ENCODE measurements around the gene DCN.

DCN gene

GRCh38 chr12:91185421-91185820 is 2.8 kb upstream of the DCN start:
- DNase-seq (ENCODE audit: low spot score) = no peak

GRCh38 chr12:91183551-91183950 is 934 bp upstream of the DCN start:
- DNase-seq (ENCODE audit: low spot score) = no peak

GRCh38 chr12:91180582-91181395 is 1.8 kb downstream of the DCN start:
- DNase-seq (ENCODE audit: low spot score) = peak; percentile 20

GRCh38 chr12:91179966-91180561 is 2.6 kb downstream of the DCN start:
- no peak for DNase-seq (ENCODE audit: low spot score)

DNA sequence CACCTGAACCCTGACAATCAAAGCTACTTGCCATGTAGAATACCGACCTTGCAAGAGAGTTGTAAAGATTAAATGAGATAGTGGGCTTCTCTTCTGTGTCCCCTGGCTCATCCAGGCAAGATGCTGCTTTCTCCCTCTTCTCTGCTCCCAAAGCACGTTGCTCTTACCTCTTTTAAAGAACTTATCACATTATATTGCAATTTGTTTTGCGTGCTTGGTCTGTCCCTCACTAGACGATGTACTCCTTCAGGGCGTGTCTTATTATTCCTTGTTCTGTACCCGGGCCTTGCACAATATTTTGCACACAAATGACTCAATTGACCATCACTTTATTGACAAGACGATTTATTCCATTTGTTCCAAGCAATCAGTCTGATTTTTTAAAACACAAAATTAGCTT is 3.3 kb downstream of the DCN start:
- DNase-seq (ENCODE audit: low spot score) = no peak

DNA sequence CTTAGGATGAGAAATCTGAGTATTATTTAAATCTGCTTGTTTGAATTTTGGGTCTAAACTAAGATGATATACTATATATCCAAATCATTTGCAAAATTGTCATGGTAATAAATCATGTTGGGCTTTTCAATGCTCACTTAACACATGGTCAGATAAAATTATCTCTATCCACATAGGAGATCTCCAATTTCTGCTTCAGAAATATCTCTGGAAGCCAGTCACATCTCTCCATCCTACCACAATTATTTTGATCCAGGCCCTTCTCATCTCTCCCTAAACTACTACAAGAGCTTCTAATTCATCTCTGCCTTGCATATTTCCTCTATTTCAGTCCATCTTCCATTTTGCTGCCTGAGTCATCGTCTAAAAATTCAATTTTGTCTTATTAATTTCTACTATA is 3.8 kb downstream of the DCN start:
- DNase-seq (ENCODE audit: low spot score) = no peak

DNA sequence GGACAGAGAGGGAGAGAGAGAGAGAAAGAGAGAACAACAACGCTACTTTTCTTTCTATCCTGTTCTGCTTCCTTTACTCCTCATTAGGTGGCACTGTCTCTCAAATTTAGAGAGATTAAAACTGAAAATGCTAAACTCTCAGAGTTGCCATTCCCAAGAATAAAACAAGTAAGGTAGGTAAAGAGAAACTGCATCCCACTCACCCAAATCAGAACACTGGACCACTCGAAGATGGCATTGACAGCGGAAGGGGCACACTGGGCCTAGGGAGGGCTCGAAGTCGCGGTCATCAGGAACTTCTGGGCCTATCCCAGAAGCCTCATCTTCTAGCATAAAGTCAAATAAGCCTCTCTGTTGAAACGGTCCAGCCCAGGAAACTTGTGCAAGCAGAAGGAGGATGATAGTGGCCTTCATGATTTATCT is 4.5 kb downstream of the DCN start:
- DNase-seq (ENCODE audit: low spot score) = peak; percentile 9

DNA sequence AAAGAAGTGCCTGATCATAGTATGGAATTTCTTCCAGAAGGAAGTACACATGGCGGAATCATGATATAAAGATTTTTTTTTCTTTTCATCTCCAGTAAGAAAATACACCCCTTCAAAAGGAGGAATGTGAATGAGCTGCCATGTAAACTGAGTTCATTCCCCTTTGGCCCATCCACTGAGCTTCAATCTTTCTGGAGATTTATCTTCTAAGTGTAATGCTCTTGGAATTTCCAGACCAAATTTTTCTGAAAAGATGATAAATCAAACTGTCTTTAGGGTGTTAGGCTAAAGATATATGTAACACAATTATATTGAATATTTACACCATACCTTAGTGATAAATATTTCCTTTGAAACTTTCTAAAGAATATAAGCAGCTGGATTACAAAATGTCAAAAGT is 5.2 kb downstream of the DCN start:
- DNase-seq (ENCODE audit: low spot score) = no peak

DNA sequence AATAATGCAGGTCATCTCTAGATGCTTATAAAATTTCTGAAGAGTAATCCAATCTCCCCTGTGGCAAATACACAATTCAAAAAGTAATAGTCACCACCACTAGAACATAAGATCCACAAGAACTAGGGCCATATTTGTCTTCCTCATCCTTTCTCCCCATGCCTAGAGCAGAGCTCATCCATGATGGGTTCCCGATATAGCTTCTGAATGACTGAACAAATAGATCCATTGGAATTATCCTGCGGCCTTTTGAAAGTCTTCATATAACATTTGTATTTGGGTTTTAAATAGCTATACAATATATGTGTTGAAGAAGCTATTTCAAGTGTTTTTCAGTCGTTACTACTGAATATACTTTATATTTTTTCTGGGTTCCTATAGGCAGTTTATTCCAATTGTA is 5.7 kb downstream of the DCN start:
- no peak for DNase-seq (ENCODE audit: low spot score)

DNA sequence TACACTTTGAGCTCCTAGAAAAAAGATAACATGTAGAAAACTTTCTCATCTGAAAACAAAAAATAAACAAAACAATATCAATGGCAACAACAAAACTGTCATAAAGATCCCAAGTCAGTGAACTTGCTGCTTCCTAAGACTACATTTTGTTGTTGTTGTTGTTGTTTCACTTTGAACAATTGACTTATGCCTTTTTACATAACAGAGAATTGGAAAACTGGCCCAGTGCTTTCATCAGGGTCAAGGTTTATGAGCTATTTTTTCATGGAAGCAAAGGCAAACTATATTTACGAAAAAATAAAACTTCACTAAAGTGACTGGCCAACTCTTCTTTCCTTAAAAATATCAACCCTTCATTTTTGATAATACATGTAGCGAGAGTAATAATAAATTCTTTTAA is 6.3 kb downstream of the DCN start:
- DNase-seq (ENCODE audit: low spot score) = no peak

GRCh38 chr12:91173124-91173523 is 9.5 kb downstream of the DCN start:
- no peak for DNase-seq (ENCODE audit: low spot score)

- DNase-seq (ENCODE audit: low spot score) = no peak
Observed at GRCh38 chr12:91172096-91172495, 10.5 kb downstream of the DCN start.

DNA sequence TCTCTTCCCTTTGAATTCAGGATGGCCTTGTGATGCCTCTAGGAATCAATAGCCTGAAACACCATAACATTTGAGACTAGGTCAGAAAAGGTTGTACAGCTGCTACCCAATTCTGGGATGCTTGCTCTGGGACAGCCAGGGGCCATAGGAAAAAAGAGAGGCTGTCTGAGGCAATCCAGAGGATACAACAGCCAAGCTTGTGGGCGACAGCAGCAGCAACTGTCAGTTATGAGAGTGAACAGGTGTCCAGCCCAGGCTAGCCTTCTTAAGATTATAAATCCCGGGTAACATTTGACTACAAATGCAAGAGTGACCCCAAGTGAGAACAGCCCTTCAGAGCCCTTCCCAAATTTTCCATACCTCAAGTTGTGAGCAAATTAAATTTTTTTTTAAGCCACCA is 11.1 kb downstream of the DCN start:
- no peak for DNase-seq (ENCODE audit: low spot score)

- no peak for DNase-seq (ENCODE audit: low spot score)
Observed at GRCh38 chr12:91163116-91163515, 19.5 kb downstream of the DCN start.

GRCh38 chr12:91161009-91161408 is 21.6 kb downstream of the DCN start:
- no peak for DNase-seq (ENCODE audit: low spot score)

- no peak for DNase-seq (ENCODE audit: low spot score)
Observed at GRCh38 chr12:91155990-91156389, 26.6 kb downstream of the DCN start.

GRCh38 chr12:91154131-91154530 is 28.5 kb downstream of the DCN start:
- DNase-seq (ENCODE audit: low spot score) = no peak

DNA sequence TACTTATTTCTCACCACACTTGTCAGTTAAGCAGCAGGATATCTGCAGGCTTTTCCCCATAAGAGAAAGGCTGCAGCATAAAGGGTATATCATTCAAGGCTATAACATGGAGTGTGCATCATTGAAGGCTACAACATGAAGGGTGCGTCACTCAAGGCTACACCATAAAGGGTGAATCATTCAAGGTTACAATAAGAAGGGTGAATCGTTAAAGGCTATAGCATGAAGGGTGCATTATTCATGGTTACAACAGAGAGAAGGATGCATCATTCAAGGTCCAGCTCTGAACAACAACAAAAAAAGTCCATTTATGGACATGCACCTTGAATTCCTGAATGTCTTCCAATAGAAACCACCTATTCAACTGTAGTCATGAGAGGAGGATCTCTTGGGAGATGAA is 38.6 kb downstream of the DCN start:
- no peak for DNase-seq (ENCODE audit: low spot score)

DNA sequence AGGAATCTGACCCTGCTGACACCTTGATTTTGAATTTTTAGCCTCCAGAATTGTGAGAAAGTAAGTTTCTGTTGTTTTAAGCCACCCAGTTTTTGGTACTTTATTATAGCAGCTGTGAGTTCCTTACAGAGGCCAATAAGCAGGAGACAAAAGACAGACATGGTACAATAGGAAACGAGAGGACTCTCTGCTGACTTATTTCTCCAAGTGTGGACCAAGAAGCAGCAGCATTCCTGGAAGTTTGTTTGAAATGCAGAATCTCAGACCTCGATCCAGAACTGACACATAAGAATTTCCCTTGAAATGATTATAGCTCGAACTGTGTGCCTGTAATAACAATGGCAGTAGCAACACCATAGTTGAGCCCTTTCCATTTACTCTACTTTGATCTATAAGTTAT is 39.4 kb downstream of the DCN start:
- DNase-seq (ENCODE audit: low spot score) = no peak

- no peak for DNase-seq (ENCODE audit: low spot score)
Observed at GRCh38 chr12:91142221-91142631, 40.4 kb downstream of the DCN start.

DNA sequence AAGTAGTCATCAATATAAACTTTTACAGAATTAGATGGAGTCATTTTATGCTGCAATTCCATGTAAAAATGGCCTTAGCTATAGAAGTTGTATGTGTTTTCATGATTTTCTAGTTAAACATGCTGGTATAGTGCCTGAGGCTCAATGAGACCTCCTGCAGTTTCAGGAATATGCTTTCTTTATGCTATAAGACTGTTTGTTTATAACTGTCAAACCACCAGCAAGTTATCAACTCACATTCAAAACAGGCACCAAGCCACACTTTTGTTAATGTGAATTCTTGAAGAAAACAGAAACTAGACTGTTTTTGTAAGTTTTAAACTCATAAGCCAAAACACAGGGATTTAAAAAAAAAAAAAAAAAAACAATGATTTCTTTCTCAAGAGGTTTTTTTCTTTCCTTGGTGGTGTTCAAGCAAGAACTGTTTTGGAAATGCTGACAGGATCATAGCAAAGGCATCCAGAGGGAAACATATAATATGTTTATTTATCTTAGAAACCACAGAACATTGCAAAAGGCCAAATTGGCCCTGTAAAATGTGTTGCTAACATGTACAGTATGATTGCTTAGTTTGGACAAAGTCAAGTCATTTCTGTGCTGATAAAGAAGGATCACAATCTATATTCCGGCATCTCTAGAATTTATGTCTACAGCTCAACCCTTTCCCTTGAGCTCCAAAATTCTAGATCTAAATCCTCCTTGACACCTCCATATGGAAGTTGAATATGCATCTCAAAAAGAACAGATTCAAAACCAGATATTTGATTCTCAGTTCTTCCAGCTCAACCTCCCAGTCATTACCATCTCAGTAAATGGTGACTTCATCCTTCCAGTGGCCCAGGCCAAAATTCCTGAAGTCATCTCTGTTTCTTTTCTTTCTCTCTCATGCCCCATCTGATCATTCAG is 42.3 kb downstream of the DCN start:
- no peak for DNase-seq (ENCODE audit: low spot score)

DNA sequence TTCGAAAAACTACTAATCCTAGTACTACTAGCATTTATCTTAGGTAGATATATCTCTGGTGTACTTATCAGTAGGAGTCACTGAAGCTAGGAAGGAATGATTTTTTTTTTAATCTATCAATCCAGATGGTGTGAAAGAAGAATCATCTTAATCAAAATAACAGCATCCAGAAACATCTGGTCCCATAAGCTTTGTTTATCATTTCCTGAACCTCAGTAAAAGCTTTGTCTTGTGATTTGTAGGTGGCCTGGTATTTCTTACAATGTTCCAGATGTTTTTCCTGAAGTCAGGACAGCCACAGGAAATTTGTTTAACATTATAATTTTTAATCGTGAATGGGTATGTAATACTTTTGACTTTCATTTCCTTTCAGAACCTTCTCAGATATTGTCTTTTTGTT is 43.3 kb downstream of the DCN start:
- DNase-seq (ENCODE audit: low spot score) = no peak

Data from SW480 (cell line).